ENCODE results near the gene EML2. TPM values are rescaled to one million over a fixed set of nuclear protein-coding genes. Genes with fewer than 3 reads are reported as not detected.
"Not testable (repeated sequence)": the region's sequence is repeated elsewhere in the genome, so short reads cannot be mapped to it uniquely, and the experiment has no call there.

Gene EML2
- total RNA-seq, 1 donor from 2014 or later, result 110 TPM

GRCh38 chr19:45653634-45654033, 14.4 kb upstream of the EML2 start:
- intact Hi-C loops (cut with micrococcal nuclease), result no loop called here

DNA sequence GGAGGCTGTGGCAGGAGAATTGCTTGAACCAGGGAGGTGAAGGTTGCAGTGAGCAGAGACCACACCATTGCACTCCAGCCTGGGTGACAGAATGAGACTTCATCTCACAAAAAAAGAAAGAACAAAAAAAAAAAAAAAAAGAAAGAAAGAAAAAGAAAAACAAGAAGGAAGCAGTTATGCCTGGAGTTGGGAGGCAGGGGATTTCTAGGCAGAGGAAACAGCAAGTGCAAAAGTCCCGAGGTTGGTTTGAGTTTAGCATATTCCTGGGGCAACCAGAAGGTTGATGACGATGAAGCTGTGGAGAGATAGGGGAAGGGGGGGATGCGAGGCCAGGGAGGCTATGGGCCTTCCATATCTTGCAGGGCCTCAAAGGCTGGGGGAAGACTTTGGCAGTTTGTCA, 11.5 kb upstream of the EML2 start:
- intact Hi-C loops (cut with micrococcal nuclease), result no loop called here

DNA sequence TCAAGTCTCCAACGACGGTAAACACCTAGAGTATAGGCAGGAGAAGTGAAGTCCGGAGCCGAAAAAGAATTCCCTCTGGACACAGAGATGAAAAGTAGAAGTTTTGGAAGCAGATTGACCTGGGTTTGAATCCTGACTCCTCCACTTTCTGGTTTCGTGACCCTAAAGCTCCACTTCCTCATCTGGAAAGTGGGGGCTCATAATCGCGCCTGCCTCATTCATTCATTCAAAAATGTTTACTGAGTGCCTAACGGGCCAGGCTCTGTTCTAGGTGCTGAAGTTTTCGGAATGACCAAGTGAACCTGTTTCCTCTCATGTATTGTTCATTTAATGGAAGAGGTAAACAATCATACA, 7.1 kb upstream of the EML2 start:
- intact Hi-C loops (cut with micrococcal nuclease), result loop anchor here (10.0 kb wide), 1 partner anchor 242 kb away; the partner anchor contains the start of genes POLR1G and PPP1R13L

DNA sequence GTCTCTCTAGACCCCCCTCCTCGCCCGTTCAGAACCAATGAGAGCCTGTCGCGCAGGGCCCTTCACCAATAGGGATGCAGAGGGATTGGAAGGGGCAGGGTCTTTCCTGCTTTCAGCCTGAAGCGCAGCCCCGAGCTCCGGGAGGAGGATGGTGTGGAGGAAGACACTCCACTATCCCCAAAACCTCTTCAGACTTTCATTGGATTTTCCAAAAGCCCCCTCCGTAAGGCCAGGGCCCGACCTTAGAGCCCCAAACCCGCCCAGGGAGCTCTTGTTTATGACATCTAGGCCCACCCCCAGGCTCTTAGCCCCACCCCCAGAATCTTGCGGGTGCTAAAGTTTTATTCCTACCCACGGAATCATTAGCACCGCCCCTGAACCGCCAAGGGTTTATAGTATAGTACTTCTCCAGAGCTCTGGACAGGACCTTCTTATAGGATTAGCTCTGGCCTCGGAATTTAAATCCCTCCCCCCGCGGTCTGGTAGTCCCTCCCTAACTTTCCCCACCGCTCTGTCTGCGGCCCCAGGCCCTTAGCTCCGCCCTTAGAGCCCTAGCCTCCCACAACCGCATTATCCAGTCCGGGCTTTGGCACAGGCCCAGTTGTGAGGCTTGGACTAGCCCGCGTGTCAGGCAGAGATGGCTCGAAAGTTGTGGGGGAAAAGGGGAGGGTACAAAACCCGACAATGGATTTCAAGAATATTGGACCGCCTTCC, 6.6 kb upstream of the EML2 start:
- intact Hi-C loops (cut with micrococcal nuclease), result loop anchor here (10.0 kb wide), 1 partner anchor 241 kb away; the partner anchor contains the start of genes POLR1G and PPP1R13L

GRCh38 chr19:45645068-45645630, 6.0 kb upstream of the EML2 start:
- intact Hi-C loops (cut with micrococcal nuclease), result loop anchor here (10.0 kb wide), 1 partner anchor 240 kb away; the partner anchor contains the start of genes POLR1G and PPP1R13L

DNA sequence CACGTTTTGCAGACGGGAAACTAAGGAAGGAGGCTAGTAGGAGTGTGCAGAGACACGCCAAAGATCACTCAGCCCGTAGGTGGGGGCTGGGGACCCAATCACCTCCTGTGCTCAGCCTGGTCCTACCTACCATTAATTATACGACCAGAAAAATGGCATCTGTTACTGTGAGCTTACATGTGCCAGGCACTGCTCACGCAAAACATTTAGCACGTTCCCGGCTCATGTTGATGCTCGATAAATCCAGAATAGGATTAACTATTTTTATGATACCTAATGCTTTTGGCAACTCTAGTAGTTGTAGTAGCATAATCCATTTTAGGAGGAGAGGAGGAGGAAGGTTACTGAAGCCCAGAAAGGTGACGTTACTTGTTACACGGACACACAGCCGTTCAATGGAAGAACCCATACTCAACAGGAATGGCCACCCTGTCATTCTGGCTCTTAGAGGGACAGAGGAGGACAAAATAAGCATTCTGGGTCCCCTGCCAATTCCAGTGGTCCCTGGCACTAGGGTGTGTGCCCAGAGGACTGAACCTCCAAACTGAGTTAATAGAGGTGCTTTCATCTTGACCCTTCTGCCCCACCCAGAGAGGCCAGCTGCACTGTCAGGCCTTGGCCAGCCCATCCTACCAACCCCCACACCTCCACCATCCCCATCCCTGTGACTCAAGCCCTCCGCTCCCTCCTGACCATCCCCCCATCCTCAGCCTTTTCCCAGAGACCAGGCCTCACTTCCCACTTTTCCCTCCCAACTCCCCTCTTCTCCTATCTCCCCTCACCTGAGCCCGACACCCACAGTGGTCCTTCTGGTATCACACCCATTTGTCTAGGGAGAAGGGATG, 5.0 kb upstream of the EML2 start:
- intact Hi-C loops (cut with micrococcal nuclease), result loop anchor here (1.0 to 10.0 kb wide), 8 partner anchors 25 to 239 kb away; partner anchors contain the start of genes GIPR, POLR1G, PPP1R13L and QPCTL

- intact Hi-C loops (cut with micrococcal nuclease), result loop anchor here (1.0 to 10.0 kb wide), 8 partner anchors 26 to 238 kb away; partner anchors contain the start of genes GIPR, POLR1G, PPP1R13L and QPCTL
These were observed 4.1 kb upstream of the EML2 start for GRCh38 chr19:45643024-45643926.

DNA sequence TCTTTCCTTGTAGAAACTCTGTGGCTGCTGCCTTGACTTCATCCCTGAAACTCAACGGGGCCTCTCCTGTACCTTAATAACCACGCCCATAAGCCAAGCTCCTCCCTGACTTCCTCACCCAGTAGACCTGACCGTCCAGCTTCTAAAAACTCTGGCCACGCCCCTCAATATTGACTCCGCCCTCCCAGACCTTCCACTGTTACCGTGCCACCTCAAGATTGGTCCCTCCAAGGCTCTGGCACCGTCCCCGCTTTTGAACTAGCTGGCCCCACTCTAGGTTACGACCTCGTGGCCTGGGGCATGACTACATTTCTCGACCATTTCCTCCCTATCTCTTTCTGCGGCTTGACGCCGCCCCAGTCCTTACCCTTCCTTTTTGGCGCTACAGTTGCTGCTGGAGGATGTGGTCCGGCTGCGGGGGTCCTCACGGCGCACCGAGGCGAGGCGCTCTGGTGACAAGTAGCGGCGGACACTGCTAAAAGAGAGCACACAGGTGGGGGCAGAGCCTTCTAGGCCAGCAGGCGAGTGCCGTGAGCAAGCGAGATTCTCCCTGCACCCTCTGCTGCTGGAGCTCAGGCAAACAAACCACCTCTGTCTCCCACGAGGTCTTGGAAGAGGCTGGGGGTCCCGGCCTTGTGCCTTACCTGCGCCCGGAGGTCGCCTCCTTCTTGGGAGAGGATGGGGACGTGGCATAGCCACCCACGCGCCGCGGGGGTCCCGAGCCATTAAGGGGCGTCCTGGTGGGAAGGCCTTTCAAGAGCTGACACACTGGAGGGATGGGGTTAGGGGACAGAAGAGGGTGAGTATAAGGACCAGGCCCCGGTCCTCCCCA, 2.3 kb upstream of the EML2 start:
- intact Hi-C loops (cut with micrococcal nuclease), result loop anchor here (1.0 to 10.0 kb wide), 9 partner anchors 27 to 237 kb away; partner anchors contain the start of genes GIPR, OPA3, POLR1G and PPP1R13L

GRCh38 chr19:45640849-45641273, 1.7 kb upstream of the EML2 start:
- intact Hi-C loops (cut with micrococcal nuclease), result loop anchor here (1.0 to 10.0 kb wide), 4 partner anchors 41 to 236 kb away; partner anchors contain the start of genes POLR1G, PPP1R13L and RTN2

DNA sequence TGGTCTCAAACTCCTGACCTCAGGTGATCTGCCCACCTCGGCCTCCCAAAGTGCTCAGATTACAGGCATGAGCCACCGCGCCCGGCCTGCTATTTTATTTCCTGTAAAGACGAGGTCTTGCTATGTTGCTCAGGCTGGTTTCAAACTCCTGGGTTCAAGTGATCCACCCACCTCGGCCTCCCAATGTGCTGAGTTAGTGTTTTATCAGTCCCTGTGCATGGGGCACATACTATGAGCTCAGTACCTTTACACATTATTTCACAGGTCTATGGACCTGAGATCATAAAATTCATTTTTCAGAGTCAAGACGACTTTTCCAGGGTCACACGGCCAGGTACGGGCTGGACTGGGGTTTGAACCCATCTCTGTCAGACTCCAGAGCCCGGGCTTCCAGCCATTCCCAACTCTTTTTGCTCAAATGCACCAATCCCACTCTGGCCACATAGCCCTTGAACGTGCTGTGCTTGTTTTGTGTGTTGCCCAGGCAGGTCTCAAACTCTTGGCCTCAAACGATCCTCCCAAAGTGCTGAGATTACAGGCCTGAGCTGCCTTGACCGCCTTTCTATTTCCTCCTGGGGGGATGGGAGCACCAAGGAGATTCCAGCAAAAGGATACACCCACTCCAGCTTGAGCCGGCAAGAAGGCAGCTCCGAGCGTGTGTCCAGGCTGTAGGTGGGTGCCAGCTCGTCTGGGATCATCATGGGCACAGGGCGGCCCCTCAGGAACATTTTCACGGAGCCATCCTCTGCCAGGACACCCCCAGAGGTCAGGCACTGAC, 1.1 kb downstream of the EML2 start:
- intact Hi-C loops (cut with micrococcal nuclease), result loop anchor here (2.0 kb wide), 1 partner anchor 21 kb away; no protein-coding TSS in a partner anchor

- intact Hi-C loops (cut with micrococcal nuclease), result no loop called here
These were observed 2.3 kb downstream of the EML2 start for GRCh38 chr19:45636902-45637301.

- intact Hi-C loops (cut with micrococcal nuclease), result no loop called here
These were observed 2.9 kb downstream of the EML2 start for GRCh38 chr19:45636275-45636674.

GRCh38 chr19:45632468-45633196, 6.6 kb downstream of the EML2 start:
- intact Hi-C loops (cut with micrococcal nuclease), result no loop called here

DNA sequence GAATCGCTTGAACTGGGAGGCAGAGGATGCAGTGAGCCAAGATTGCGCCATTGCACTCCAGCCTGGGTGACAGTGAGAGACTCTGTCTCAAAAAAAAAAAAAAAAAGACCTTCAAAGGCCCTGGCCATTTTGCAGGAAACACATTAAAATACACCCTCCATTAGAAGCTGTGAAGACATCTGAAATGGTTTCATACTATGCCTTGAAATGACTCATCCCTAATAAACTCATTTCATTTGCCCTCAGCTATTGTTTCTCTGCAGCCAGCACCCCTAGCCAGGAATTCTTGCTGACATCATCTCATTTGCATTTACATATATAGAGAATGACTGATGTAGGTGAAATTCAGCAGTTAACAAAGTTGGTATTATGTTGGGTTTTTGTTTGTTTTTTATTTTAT, 8.7 kb downstream of the EML2 start:
- intact Hi-C loops (cut with micrococcal nuclease), result no loop called here

DNA sequence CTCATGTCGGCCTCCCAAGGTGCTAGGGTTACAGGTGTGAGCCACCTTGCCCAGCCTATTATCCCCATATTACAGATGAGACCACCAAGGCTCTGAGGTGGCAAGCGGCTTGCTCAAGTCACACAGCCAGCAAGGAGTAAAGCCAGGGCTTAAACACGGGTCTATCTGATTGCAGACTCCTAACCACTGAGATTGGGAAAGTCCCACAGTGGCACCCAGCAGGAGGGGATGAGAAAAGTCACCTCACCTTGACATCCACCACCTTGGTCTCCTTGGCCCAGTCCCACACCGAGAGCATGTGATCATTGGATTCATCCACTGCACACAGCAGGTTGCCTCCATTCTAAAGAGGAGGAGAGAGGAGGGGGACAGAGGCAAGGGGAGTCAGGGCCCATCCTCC, 9.5 kb downstream of the EML2 start:
- intact Hi-C loops (cut with micrococcal nuclease), result no loop called here

GRCh38 chr19:45628219-45628618, 11.0 kb downstream of the EML2 start:
- intact Hi-C loops (cut with micrococcal nuclease), result not testable (repeated sequence)

- intact Hi-C loops (cut with micrococcal nuclease), result no loop called here
These were observed 15.2 kb downstream of the EML2 start for GRCh38 chr19:45623984-45624383.

- intact Hi-C loops (cut with micrococcal nuclease), result no loop called here
These were observed 17.2 kb downstream of the EML2 start for GRCh38 chr19:45621976-45622503.

Data from T-helper 2 cell treated with Interferon-gamma antibody and Interleukin-4, amounts not matched to agents 100 ng/mL and 5 ng/mL, for 36 hours (primary cell).